Endothelial cell of umbilical vein (primary cell): ENCODE results near the gene CRY2. TPM values are rescaled to one million over a fixed set of nuclear protein-coding genes. Genes with fewer than 3 reads are reported as not detected.
"Not testable (repeated sequence)": the region's sequence is repeated elsewhere in the genome, so short reads cannot be mapped to it uniquely, and the experiment has no call there.

Experiments used
- BruUV-seq: library from RNA; stranded (reverse); fragments of 400-500 nt; replicated peaks from 2 replicates; lab custom pipeline; 2021; lab: Mats Ljungman, UMichigan
- CTCF ChIA-PET: fragments of 300-600, 350-600 bp; sonication (Branson Sonifier 250); formaldehyde crosslinking; loops from one replicate; lab custom pipeline; 2021; ENCODE audit warnings: antibody characterized with exemption, inconsistent platforms; lab: Charles Lee
- POLR2A ChIA-PET: fragments of 300-600, 350-600 bp; sonication (Branson Sonifier 250); formaldehyde crosslinking; loops from one replicate; lab custom pipeline; 2021; ENCODE audit warnings: antibody characterized with exemption, inconsistent platforms; lab: Charles Lee
- DNase-seq: peaks from one replicate; pipeline ENCODE4 v3.0.0-alpha.2; 2011; ENCODE audit warnings: low read depth, low spot score
- FAIRE-seq: peaks from 2 replicates; lab custom pipeline; 2011; peaks lifted over from hg19 to GRCh38; lab: Jason Lieb, UNC
- H2AFZ ChIP-seq: 2 replicates; pipeline ENCODE4 v1.6.0; 2012; ENCODE audit warnings: low read depth, low read length, control low read depth, inconsistent platforms
- H3K27ac ChIP-seq: 2 replicates; pipeline ENCODE4 v1.5.1; 2011; ENCODE audit warnings: low read depth, mild to moderate bottlenecking, control low read depth, low read length, moderate library complexity; ENCODE audit not compliant: insufficient read depth
- H3K27me3 ChIP-seq, 2 experiments: 2 replicates each; pipeline versions ENCODE4 v1.6.0 to v1.6.1; 2011; ENCODE audit warnings: low read length in 2 of 2, mixed read lengths in 1 of 2; ENCODE audit not compliant: control insufficient read depth in 2 of 2, insufficient read depth in 2 of 2
- H3K36me3 ChIP-seq, 2 experiments: 2 replicates in 1 of 2; 3 replicates in 1 of 2; pipeline ENCODE4 v1.5.1; 2011; ENCODE audit warnings: low read length in 2 of 2, mild to moderate bottlenecking in 1 of 2, moderate library complexity in 1 of 2; ENCODE audit not compliant: control insufficient read depth in 2 of 2, insufficient read depth in 2 of 2; ENCODE audit errors: extremely low read depth in 1 of 2
- H3K4me1 ChIP-seq: 3 replicates; pipeline ENCODE4 v1.5.1; 2011; ENCODE audit warnings: mild to moderate bottlenecking, low read length; ENCODE audit not compliant: control insufficient read depth, insufficient read depth; ENCODE audit errors: extremely low read depth
- H3K4me2 ChIP-seq: 2 replicates; pipeline ENCODE4 v1.6.1; 2011; ENCODE audit warnings: low read length, control low read depth, mixed read lengths; ENCODE audit not compliant: insufficient read depth
- H3K4me3 ChIP-seq, 3 experiments: fragments of 200-600 bp in 1 of 3; sonication (generic), shearing (Covaris generic) in 1 of 3; replicated peaks in 1 of 3; 2 replicates each; pipeline ENCODE4 v1.5.1; 2011 to 2016; ENCODE audit warnings: control low read depth in 3 of 3, low read length in 3 of 3, mild to moderate bottlenecking in 2 of 3, inconsistent platforms in 1 of 3, low read depth in 1 of 3, moderate library complexity in 1 of 3; ENCODE audit not compliant: insufficient read depth in 1 of 3
- H3K79me2 ChIP-seq: 2 replicates; pipeline ENCODE4 v1.6.0; 2012; ENCODE audit warnings: low read length, inconsistent platforms; ENCODE audit not compliant: control insufficient read depth, insufficient read depth
- H3K9ac ChIP-seq: replicated peaks from 2 replicates; pipeline ENCODE3; 2011; ENCODE audit warnings: low read length, control low read depth; ENCODE audit not compliant: insufficient read depth; ENCODE audit errors: extremely low read depth
- H3K9me1 ChIP-seq: replicated peaks from 3 replicates; pipeline ENCODE4 v1.6.0; 2011; ENCODE audit warnings: mild to moderate bottlenecking, low read length; ENCODE audit not compliant: control insufficient read depth, insufficient read depth; ENCODE audit errors: extremely low read depth
- H3K9me3 ChIP-seq: replicated peaks from 2 replicates; pipeline ENCODE4 v1.5.1; 2012; ENCODE audit warnings: low read length, inconsistent platforms; ENCODE audit not compliant: control insufficient read depth, insufficient read depth
- H4K20me1 ChIP-seq: replicated peaks from 2 replicates; pipeline ENCODE3; 2011; ENCODE audit warnings: mild to moderate bottlenecking, low read length; ENCODE audit not compliant: control insufficient read depth, insufficient read depth; ENCODE audit errors: extremely low read depth
- CTCF ChIP-seq, 2 donors: IDR thresholded peaks; 1 replicate in 1 of 2; 2 replicates in 1 of 2; pipeline ENCODE4 v1.5.1; 2011; ENCODE audit warnings: low read length in 2 of 2, mild to moderate bottlenecking in 2 of 2, moderate library complexity in 2 of 2, control low read depth in 1 of 2, inconsistent platforms in 1 of 2, low read depth in 1 of 2; ENCODE audit not compliant: insufficient read depth in 1 of 2; ENCODE audit errors: extremely low read depth in 1 of 2
- EZH2 ChIP-seq: IDR thresholded peaks from 2 replicates; pipeline ENCODE4 v1.6.1; 2012; ENCODE audit warnings: borderline replicate concordance, low read depth, mild to moderate bottlenecking, moderate library complexity, low read length, inconsistent platforms; ENCODE audit not compliant: severe bottlenecking
- FOS ChIP-seq: IDR thresholded peaks from 2 replicates; pipeline ENCODE4 v1.6.1; 2011; ENCODE audit warnings: mild to moderate bottlenecking, low read length, moderate library complexity, borderline replicate concordance; ENCODE audit not compliant: insufficient read depth
- GATA2 ChIP-seq: IDR thresholded peaks from 2 replicates; pipeline ENCODE4 v1.7.0; 2011; ENCODE audit warnings: low read depth, mild to moderate bottlenecking, moderate library complexity, mixed read lengths, low read length; ENCODE audit not compliant: insufficient read length, insufficient read depth
- JUN ChIP-seq: IDR thresholded peaks from 2 replicates; pipeline ENCODE4 v1.6.1; 2011; ENCODE audit warnings: borderline replicate concordance, low read depth; ENCODE audit not compliant: insufficient read length, insufficient read depth
- MAX ChIP-seq: IDR thresholded peaks from 2 replicates; pipeline ENCODE4 v1.6.1; 2011; ENCODE audit not compliant: insufficient read depth, insufficient read length
- MYC ChIP-seq: IDR thresholded peaks from one replicate; pipeline ENCODE4 v1.6.1; 2011; ENCODE audit warnings: mild to moderate bottlenecking, low read depth, low read length
- POLR2A ChIP-seq: IDR thresholded peaks from 2 replicates; pipeline ENCODE4 v1.6.1; 2012; ENCODE audit warnings: low read depth, mild to moderate bottlenecking, control low read depth, low read length
- POLR2AphosphoS5 ChIP-seq: IDR thresholded peaks from 2 replicates; pipeline ENCODE4 v1.6.1; 2012; ENCODE audit warnings: low read depth, mild to moderate bottlenecking, control low read depth, low read length, moderate library complexity; ENCODE audit not compliant: insufficient read depth
- dilution Hi-C: fragments of 300-500 bp; cut with MboI; formaldehyde crosslinking; loops from one replicate; pipeline ENCODE4 v1.15.0; 2019; ENCODE audit warnings: low sequenced_read_pairs; ENCODE audit not compliant: extremely low pct_ligation_motif_present
- intact Hi-C: fragments of 100-400 bp; cut with micrococcal nuclease; formaldehyde crosslinking; loops from one replicate; pipeline ENCODE4 v1.10.0; 2022
- polyA plus RNA-seq, 4 experiments: library from polyadenylated mRNA; depleted of rRNA in 3 of 4; stranded (reverse) in 3 of 4; unstranded in 1 of 4; fragments of >200 nt; gene quantifications; 2 replicates each; pipeline versions ENCODE4 v1.2.1 to v1.2.3, GENCODE V29; 2011 to 2012; ENCODE audit warnings: missing spikeins in 1 of 4
- total RNA-seq: library from RNA; stranded (reverse); gene quantifications from 2 replicates; pipeline ENCODE4 v1.2.3, GENCODE V29; 2021

CRY2 gene
- total and polyA plus RNA-seq, 2 donors (not counting 3 experiments of a cell fraction or from before 2014, with no cell fraction given) = 7.7 to 11.7 TPM

- Histone ChIP-seq H3K9me1 (no peaks in the 10 kb centered on the region), H3K79me2 (no peaks in the 10 kb centered on the region), H3K27ac (no peak overlapping the region), H3K9ac (no peak overlapping the region), H2AFZ (no peak overlapping the region), H3K4me1 (peaks cover 4% of the 10 kb centered on the region), H3K9me3 (no peaks in the 10 kb centered on the region), H3K4me3 (no peak overlapping the region), H3K4me2 (no peak overlapping the region), H4K20me1 (no peaks in the 10 kb centered on the region), H3K36me3 (no peaks in the 10 kb centered on the region), H3K27me3 (peaks cover 8 to 9% of the 10 kb centered on the region in 2 experiments)
- no TSS peak for BruUV-seq
- ChIA-PET POLR2A (no interaction called here), CTCF (no interaction called here)
- dilution Hi-C loops = no loop called here
- intact Hi-C loops = no loop called here
- DNase-seq (no peak), FAIRE-seq (no peak)
- TF ChIP-seq POLR2A (no peak), POLR2AphosphoS5 (no peak), GATA2 (no peak), FOS (no peak), MYC (no peak), JUN (no peak), CTCF (IDR thresholded peaks at IDR 0.05; ENCODE audit: extremely low read depth in 1 of 2, insufficient read depth in 1 of 2, low read depth in 1 of 2, low read length in 2 of 2) (no peak), MAX (no peak), EZH2 (no peak)
Observed at GRCh38 chr11:45839204-45839603, 8.1 kb upstream of the CRY2 start.

DNA sequence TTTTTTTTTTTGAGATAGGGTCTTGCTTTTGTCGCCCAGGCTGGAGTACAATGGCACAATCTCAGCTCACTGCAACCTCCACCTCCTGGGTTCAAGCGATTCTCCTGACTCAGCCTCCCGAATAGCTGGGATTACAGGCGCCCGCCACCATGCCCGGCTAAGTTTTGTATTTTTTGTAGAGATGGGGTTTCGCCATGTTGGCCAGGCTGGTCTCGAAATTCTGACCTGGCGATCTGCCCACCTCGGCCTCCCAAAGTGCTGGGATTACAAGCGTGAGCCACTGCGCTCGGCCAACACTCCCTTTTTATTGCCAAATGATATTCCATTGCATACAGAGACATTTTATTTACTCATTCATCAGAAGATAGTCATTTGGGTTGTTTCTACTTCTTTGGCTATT lies 7.0 kb upstream of the CRY2 start:
- H3K4me2 ChIP-seq, H3K4me1 ChIP-seq, H3K79me2 ChIP-seq, dilution Hi-C loops, H3K9ac ChIP-seq, H3K9me3 ChIP-seq, CTCF ChIA-PET, H4K20me1 ChIP-seq, FAIRE-seq, H3K36me3 ChIP-seq, H2AFZ ChIP-seq, H3K27ac ChIP-seq, H3K9me1 ChIP-seq, POLR2A ChIA-PET, H3K4me3 ChIP-seq, BruUV-seq, DNase-seq: not testable (repeated sequence)
- H3K27me3 ChIP-seq = peaks cover 4 to 12% of the 10 kb centered on the region in 2 experiments
- intact Hi-C loops = loop anchor here (10.0 kb wide), 1 partner anchor 475 kb away; no protein-coding TSS in a partner anchor
